EL (cell line): ENCODE data around the gene GUCY2D.

Source experiments
- DNase-seq: peaks from one replicate; pipeline ENCODE4 v3.0.0-alpha.2; 2016

GUCY2D gene

DNA sequence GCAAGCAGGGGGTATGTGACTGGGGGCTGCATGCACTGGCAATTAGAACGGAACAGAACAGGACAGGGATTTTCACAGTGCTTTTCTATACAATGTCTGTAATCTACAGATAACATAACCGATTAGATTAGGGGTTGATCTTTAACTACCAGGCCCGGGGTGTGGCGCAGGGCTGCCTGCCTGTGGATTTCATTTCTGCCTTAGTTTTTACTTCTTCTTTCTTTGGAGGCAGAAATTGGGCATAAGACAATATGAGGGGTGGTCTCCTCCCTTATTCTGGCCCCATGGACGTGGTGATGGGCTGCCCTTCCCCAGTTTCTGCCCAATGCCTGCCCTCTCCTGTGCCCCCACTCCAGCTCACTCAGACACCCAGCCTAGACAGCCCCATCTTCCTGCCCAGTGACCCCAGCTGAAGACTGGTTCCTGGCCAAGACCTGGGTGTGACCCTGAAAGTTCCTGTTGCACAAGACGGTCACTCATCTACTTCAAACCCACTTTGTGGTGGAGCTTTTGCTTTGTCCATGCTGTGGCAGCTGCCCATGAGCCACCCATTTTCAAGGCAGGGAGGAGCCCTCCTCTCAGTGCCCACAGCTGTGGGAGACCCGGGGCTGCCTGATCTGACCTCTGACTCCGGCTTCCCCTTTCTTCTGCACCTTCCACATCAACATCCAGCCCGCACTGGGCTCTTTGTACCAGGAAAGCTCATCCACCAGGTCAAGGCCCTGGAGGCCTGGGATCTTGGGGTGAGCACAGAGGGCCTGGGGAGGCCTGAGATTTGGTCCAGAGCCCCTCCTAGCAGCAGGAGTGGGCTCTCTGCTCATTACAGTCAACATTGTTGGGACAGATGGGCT, 66.5 kb downstream of the GUCY2D start:
- no peak for DNase-seq

DNA sequence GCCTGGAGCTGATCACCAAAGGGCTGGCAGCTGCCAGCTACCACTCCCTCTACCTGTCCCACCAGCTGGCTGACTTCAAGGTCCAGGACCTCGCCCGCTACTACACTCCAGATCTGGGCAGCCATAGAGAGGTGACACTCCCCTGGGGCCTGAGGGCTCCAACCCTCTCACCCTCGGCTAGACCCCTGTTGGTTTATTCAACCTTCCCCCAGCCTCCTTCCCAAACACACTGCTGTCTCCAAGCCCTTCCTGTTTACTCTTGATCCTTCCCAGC, 67.1 kb downstream of the GUCY2D start:
- no peak for DNase-seq
